GM12874 (cell line): ENCODE results near the gene TCN2.

Experiments
- TF ChIP-seq, protein P1 (sequence below): IDR thresholded peaks from 2 replicates; pipeline ENCODE4 v1.5.1; 2011; ENCODE audit warnings: low read depth, mild to moderate bottlenecking, control low read depth, low read length, moderate library complexity; ENCODE audit not compliant: insufficient read depth

The TCN2 gene

DNA sequence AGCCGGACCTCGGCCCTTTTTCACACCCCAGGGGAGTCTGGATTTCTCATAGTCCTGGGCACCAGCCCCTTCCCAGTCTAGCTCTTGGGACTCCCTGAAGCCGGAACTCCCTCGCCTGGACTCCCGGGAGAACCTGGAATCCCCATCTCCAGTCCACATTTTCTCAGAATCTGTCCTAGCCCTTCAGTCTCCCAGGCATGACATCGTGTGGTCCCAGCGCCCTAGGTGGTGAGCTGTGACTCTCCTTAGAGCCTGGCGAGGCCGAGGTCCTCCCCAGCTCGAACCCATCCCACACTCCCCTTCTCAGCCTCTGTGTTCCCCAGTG lies 61.4 kb downstream of the TCN2 start:
- TF ChIP-seq, protein P1, sequence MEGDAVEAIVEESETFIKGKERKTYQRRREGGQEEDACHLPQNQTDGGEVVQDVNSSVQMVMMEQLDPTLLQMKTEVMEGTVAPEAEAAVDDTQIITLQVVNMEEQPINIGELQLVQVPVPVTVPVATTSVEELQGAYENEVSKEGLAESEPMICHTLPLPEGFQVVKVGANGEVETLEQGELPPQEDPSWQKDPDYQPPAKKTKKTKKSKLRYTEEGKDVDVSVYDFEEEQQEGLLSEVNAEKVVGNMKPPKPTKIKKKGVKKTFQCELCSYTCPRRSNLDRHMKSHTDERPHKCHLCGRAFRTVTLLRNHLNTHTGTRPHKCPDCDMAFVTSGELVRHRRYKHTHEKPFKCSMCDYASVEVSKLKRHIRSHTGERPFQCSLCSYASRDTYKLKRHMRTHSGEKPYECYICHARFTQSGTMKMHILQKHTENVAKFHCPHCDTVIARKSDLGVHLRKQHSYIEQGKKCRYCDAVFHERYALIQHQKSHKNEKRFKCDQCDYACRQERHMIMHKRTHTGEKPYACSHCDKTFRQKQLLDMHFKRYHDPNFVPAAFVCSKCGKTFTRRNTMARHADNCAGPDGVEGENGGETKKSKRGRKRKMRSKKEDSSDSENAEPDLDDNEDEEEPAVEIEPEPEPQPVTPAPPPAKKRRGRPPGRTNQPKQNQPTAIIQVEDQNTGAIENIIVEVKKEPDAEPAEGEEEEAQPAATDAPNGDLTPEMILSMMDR = no peak

DNA sequence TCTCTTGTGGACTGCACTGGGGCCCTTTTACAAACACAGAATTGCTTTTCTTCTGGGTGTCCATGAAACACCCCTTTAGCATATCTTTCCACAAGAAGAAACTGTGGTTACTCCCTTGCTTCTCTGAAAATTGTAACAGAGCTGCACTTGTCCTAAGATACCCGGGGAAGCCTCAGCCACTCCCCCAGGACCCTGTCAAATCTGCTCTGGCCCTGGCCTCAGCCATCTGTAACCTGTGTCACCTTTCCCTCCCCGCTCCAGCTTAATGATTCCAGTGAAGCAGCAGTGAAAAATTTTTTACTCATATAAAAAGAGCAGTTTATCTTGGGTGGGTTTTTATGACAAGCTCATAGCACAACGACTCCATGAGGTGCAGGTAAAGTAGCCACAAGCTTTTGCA lies 64.1 kb downstream of the TCN2 start:
- TF ChIP-seq, protein P1 = no peak

DNA sequence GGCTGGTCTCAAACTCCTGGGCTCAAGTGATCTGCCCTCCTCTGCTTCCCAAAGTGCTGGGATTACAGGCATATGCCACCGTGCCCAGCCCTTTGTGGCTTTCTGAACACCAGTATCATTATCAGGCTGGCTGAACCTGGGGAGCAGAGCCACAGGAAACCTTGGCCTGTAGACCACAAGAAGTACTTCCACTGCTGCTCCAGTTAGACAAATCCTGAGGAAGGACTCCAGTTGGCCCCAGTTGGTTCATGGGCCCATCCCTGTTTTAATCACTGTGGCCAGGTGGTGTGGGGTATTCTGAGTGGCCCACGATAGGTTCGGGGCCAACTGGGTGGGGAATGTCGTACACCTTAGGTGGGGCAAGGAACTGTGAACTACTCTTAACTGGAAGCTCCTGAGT lies 66.2 kb downstream of the TCN2 start:
- TF ChIP-seq, protein P1 = no peak

DNA sequence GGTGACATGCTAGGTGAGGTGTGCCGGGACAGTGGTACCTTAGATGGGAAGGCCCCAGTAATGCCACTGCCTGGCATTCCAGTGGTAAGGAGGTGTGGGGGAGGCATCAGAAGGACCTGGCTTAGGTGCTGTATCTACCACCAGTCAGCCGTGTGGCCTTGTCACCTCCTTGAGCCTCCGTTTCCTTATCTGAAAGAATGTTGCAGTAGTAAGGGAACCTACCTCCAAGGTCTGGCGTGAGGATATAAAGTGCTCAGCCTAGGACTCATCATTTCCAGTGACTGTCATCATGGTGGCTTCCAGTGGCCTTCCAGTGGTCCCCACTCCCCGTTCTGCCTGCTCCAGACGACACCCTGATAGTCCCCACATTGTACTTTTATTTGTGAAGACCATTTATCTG lies 67.5 kb downstream of the TCN2 start:
- TF ChIP-seq, protein P1 = no peak

DNA sequence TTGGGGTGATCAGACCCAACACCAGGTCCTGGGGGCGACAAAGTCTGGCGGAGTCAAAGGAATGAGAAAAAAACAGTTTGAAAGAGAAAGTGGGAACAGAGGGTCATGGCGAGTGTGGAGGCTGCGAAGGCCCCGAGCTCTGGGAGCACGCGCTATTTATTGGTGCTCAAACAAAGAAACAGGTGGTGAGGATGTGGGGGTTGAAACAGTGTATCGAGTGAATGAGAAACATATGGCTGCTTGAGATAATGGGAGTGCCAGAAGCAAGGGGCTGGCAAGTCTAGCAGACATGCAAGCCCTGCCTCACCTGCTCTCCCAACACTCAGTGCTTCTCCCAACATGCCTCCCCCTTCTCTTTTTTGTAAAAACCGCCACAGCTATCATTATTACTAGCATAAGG lies 68.5 kb downstream of the TCN2 start:
- TF ChIP-seq, protein P1 = no peak
